Erythroblast (primary cell): ENCODE data around the gene CELF5.

Experiments
- GATA1 ChIP-seq: IDR thresholded peaks from 2 replicates; pipeline ENCODE4 v1.6.1; 2011; ENCODE audit warnings: low read depth, mild to moderate bottlenecking, control low read depth, low read length, moderate library complexity
- POLR2A ChIP-seq: IDR thresholded peaks from 2 replicates; pipeline ENCODE4 v1.6.1; 2011; ENCODE audit warnings: mild to moderate bottlenecking, low read length

- TF ChIP-seq POLR2A = no peak
- TF ChIP-seq GATA1 = no peak
Observed at GRCh38 chr19:3248728-3249326, 24.4 kb downstream of the CELF5 start.
